Breast epithelium (tissue), 3 donors: ENCODE measurements around the gene SLC25A33.

Experiments
- CTCF ChIP-seq, 3 donors: fragments of 450-650 bp; IDR thresholded peaks; one replicate each; pipeline ENCODE4 v1.5.1; 2016 to 2017; ENCODE audit warnings: antibody characterized with exemption in 3 of 3, mild to moderate bottlenecking in 3 of 3, moderate library complexity in 3 of 3
- POLR2A ChIP-seq: fragments of 450-650 bp; IDR thresholded peaks from one replicate; pipeline ENCODE4 v1.6.1; 2016; ENCODE audit warnings: antibody characterized with exemption, mild to moderate bottlenecking, moderate library complexity

- TF ChIP-seq CTCF (IDR thresholded peaks at IDR 0.05) (no peak), POLR2A (no peak)
These were observed 45.9 kb upstream of the SLC25A33 start for GRCh38 chr1:9493326-9493725.
